HG03159 (cell line): Measurements from ENCODE around the gene CORO7.

Source experiments
- ATAC-seq: cut with Tn5 transposase; IDR thresholded peaks from one replicate; pipeline ENCODE4 v1.9.1; 2021; ENCODE audit warnings: mild to moderate bottlenecking, moderate library complexity; ENCODE audit not compliant: unreplicated experiment

CORO7 gene

DNA sequence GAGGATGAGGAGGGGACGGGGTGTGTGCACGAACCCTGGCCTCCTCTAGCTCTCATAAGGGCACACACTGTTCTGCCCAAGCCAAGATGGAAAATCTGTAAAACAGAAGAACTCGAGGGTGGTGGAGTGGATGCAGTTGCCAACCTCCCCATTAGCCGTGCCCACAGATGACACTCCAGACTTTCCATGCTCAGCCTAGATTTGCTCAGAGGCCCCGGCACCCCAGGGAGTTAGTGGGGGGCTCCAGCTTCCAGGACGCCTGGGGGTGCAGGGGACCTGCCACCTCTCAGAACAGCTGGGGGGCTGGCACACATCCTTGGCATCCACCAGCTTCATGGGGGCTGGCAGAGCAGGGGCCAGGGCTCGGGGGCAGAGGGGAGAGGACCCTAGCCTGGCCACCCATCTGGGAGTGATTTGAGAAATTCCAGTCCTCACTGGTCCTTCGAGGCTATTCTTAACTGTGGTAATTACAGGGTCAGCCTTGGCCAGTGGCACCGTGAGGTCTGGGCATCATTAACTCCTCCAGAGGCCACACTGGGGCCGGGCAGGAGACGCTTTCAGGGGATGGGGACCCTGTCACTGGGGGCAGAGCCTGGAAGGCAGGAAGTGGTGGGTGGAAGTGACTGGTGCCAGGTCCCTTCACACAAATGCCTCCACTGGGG lies 30.5 kb downstream of the CORO7 start:
- no peak for ATAC-seq

GRCh38 chr16:4385066-4385788 lies 31.2 kb downstream of the CORO7 start:
- ATAC-seq = no peak

DNA sequence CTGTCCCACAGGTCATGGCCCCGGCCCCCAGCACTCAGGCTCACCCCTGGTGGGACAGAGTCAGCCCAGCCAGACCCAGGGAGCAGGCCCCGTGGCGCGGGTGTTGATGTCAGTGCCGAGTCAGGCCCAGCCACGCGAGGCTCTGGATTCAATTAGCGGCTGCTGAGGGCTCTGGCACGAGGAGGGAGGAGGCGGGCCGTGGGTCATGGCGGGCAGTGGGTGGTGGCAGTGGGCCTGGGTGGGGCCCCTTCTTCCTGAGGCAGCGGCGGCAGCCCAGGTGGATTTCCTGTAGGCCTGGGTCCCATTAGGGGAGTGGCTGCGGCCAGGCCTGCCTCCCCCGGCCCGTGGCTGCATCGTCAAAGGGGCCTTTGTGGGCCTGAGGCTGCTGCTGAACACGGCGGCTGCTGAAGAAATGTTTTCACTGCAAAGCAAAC lies 31.9 kb downstream of the CORO7 start:
- no peak for ATAC-seq

GRCh38 chr16:4383591-4384444 lies 32.6 kb downstream of the CORO7 start:
- no peak for ATAC-seq

DNA sequence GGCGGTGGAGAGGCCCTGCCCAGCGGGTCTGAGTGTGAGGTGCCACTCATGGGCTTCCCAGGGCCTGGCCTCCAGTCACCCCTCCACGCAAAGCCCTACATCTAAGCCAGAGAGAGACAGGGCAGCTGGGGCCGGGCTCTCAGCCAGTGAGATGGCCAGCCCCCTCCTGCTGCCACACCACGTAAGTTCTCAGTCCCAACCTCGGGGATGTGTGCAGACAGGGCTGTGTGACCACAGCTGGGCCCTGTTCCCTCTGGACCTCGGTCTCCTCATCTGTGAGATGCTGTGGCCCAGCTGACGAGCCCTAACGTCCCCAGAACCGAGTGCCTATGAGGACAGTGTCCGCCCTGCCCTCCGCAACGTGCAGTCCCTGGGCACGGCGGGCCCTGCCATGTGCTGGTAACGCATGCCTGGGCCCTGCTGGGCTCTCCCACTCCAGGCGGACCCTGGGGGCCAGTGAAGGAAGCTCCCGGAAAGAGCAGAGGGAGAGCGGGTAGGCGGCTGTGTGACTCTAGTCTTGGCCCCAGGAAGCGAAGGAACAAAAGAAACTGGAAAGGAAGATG lies 33.5 kb downstream of the CORO7 start:
- ATAC-seq = no peak

- no peak for ATAC-seq
Observed at GRCh38 chr16:4381935-4382794, 34.2 kb downstream of the CORO7 start.

GRCh38 chr16:4381072-4381934 lies 35.1 kb downstream of the CORO7 start:
- ATAC-seq = no peak

GRCh38 chr16:4380119-4381063 lies 36.0 kb downstream of the CORO7 start:
- ATAC-seq = no peak

DNA sequence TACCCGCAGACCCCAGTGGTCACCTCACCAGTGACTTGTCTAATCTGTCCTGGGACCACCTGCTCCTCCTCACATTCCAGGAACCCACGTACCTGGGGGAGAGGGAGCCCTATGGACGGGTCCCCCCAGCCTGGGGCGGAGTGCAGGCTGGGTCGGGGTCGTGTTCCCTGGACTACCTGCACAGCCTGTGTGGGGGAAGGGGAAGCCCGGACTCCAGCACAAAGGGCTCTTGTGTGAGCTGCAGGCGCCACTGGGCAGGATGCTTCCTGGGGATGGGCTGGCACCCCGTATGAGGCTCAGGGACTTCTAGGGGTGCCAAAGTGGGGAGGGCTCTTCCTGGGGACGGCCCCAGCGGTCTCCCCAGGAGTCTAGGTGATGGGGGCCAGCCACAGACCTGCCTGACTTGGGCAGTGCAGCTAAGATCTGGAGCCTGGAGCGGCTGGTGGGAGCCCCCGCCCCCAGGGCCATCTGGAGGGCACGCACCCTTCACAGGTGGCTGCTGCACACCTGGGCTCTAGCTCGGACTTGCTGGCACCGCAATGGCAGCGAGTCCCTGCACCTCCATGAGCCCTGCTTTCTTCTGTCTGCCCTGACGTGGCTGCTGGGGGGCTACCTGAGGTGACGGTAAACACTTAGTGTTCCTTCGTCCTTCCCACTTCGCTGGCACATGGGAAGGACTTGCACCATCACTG lies 37.3 kb downstream of the CORO7 start:
- ATAC-seq = no peak

DNA sequence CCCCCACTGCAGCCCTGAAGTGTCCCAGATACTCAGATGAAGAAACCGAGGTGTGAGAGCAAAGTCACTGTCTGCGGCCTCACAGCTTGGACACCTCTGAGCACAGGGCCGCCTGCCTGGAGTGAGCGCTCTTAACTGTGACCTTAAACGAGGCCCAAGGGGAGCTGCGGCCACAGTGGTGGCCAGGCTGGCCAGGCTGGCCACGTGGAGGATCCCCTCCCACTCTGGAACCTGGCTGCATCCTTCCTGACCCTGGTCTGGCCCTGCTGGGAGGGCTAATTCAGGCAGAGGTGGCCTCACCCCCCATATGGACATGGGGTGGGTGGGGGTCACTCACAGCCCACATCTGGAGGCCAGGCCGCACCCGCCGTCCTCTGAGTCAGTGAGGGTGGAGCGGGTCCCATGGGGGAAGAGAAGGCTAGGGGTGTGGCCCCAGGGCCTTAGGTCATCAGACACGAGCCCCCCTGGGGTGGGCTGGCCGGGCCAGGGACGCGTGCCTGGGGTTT lies 38.2 kb downstream of the CORO7 start:
- ATAC-seq = no peak

DNA sequence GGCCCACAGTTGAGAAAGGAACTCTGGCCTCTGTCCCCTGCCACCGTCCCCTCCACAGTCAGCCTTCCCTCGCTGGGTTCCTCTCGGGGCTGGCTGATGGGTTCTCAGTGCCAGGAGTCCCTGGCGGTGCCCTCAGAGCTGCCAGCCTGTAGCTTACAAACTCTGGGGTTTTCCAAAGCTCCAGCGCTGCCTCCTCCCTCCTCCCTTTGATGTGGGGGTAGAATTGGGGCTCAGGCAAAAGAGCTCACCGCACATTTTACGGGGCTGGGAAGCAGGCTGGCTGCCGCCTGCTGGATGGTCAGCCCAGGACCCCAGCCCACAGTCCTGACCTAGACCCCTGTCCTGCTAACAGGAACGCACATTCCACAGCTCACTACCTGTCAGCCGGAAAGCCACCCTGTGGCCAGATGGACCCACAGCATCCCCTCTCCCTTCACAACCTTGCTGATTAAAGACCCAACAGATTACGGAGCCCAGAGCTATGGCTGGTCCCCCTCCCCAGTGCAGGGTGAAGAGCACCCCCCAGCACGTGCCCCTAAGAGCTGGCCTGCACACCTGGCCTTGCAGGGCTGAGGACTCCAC lies 38.7 kb downstream of the CORO7 start:
- ATAC-seq = no peak

DNA sequence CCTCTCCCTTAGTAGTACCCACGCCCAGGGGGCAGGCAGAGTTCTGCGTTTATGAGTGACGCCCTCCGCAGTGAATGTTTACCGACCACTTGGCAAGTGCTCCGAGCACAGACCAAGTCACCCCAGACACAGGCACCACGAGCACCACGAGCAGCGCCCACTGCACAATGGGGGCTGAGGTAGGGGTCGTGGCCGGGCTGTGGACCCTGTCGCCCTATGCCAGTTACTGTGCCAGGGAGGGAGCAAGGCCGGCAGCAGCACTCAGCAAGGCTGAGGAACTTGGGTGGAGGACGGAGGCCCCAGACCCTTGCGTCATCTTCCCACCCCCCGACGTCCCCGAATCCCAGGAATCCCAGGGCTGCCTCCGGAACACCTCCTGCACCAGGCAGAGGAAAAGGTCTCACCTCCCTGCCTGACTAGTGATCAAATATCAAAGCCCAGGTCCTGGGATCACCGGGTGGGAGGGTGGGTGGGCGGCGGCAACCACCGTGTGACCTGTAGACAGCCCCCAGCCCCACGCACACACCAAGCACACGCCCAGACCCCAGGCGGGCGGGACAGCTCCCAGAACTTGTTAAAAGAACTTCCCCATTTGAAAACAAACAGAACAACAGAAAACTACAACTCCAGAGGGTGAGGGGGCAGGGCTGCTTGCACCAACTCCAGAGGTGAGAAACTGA lies 39.4 kb downstream of the CORO7 start:
- ATAC-seq = no peak

GRCh38 chr16:4376126-4376892 lies 40.1 kb downstream of the CORO7 start:
- ATAC-seq = no peak

DNA sequence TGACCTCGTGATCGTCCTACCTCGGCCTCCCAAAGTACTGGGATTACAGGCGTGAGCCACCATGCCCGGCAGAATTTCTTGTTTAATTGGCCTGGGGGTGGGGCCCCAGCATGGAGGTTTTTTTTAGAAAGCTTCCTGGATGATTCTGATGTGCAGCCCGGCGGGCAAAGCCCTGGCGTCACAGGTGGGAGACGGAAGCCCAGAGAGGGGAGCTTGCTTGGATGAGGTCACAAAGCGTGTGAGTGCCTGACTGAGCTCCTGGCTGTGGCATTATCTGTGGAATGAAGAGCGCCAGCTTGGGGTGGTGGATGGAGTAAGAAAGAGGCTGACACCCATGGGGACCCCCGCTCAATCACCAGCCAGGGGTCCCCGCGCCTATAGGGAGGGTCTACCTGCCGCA lies 40.7 kb downstream of the CORO7 start:
- ATAC-seq = no peak

- no peak for ATAC-seq
Observed at GRCh38 chr16:4373909-4374742, 42.3 kb downstream of the CORO7 start.
